Sigmoid colon (tissue), 7 donors: Measurements from ENCODE around the gene MKI67. TPM values are rescaled to one million over a fixed set of nuclear protein-coding genes. Genes with fewer than 3 reads are reported as not detected.

Experiments
- DNase-seq: peaks from one replicate; pipeline ENCODE4 v3.0.0-alpha.2; 2019
- H3K27ac ChIP-seq, 4 donors: fragments of 200-600 bp; sonication (generic); one replicate each; pipeline ENCODE4 v1.5.1; 2016 to 2019; ENCODE audit warnings: mild to moderate bottlenecking in 1 of 4
- H3K27me3 ChIP-seq, 3 donors: fragments of 200-600 bp; sonication (generic); one replicate each; pipeline ENCODE4 v1.5.1; 2019; ENCODE audit warnings: mild to moderate bottlenecking in 1 of 3
- H3K36me3 ChIP-seq, 4 donors: fragments of 200-600 bp; sonication (generic); one replicate each; pipeline ENCODE4 v1.5.1; 2016 to 2019
- H3K4me1 ChIP-seq, 4 donors: fragments of 200-600 bp; sonication (generic); one replicate each; pipeline ENCODE4 v1.5.1; 2017 to 2019
- H3K4me3 ChIP-seq, 4 donors: fragments of 200-600 bp; sonication (generic); one replicate each; pipeline ENCODE4 v1.5.1; 2017 to 2019; ENCODE audit warnings: mild to moderate bottlenecking in 2 of 4, moderate library complexity in 1 of 4
- H3K9me3 ChIP-seq, 4 donors: fragments of 200-600 bp in 3 of 4; sonication (generic) in 3 of 4; one replicate each; pipeline versions ENCODE4 v1.5.1 to v1.6.1; 2013 to 2019
- EP300 ChIP-seq, 4 donors: sonication (generic); formaldehyde crosslinking; IDR thresholded peaks; one replicate each; pipeline ENCODE4 v1.6.1; 2017; ENCODE audit warnings: antibody characterized with exemption in 4 of 4
- POLR2A ChIP-seq, 2 donors: fragments of 450-650 bp; IDR thresholded peaks; one replicate each; pipeline ENCODE4 v1.6.1; 2016; ENCODE audit warnings: antibody characterized with exemption in 2 of 2, mild to moderate bottlenecking in 2 of 2, moderate library complexity in 2 of 2
- POLR2AphosphoS5 ChIP-seq, 4 donors: sonication (generic); formaldehyde crosslinking; IDR thresholded peaks; one replicate each; pipeline ENCODE4 v1.6.1; 2017; ENCODE audit warnings: antibody characterized with exemption in 4 of 4
- WGBS, 2 donors: extraction: QIAGEN DNeasy Blood & Tissue Kit; methylation state at CpG; one replicate each; pipeline ENCODE4 v1.1.7; 2013; 5-methylcytosine and 5-hydroxymethylcytosine counted together
- intact Hi-C: fragments of 100-400 bp; cut with DNase I; formaldehyde crosslinking; loops from one replicate; pipeline ENCODE4 v1.15.1; 2023
- polyA plus RNA-seq, 3 donors: library from polyadenylated mRNA; stranded (reverse); fragments of 200-250 nt; gene quantifications; one replicate each; pipeline ENCODE4 v1.2.3, GENCODE V29; 2013
- total RNA-seq, 4 donors: library from RNA; depleted of rRNA; stranded (reverse); fragments of >200 nt; gene quantifications; one replicate each; pipeline ENCODE4 v1.1.0, GENCODE V29; 2016
- TF ChIP-seq, protein P1 (sequence below), 4 experiments: fragments of 450-650 bp in 3 of 4; fragments of 200-600 bp in 1 of 4; IDR thresholded peaks; one replicate each; pipeline ENCODE4 v1.5.1; 2016 to 2019; ENCODE audit warnings: antibody characterized with exemption in 4 of 4, mild to moderate bottlenecking in 3 of 4, moderate library complexity in 2 of 4
- donor health status: healthy with polysubstance abuse.
- donor health status: Bipolar disorder and iron deficiency.
- donor health status: healthy.

MKI67 gene
- total and polyA plus RNA-seq, 7 donors: 0.49 to 29.0 (median 1.2) TPM

DNA sequence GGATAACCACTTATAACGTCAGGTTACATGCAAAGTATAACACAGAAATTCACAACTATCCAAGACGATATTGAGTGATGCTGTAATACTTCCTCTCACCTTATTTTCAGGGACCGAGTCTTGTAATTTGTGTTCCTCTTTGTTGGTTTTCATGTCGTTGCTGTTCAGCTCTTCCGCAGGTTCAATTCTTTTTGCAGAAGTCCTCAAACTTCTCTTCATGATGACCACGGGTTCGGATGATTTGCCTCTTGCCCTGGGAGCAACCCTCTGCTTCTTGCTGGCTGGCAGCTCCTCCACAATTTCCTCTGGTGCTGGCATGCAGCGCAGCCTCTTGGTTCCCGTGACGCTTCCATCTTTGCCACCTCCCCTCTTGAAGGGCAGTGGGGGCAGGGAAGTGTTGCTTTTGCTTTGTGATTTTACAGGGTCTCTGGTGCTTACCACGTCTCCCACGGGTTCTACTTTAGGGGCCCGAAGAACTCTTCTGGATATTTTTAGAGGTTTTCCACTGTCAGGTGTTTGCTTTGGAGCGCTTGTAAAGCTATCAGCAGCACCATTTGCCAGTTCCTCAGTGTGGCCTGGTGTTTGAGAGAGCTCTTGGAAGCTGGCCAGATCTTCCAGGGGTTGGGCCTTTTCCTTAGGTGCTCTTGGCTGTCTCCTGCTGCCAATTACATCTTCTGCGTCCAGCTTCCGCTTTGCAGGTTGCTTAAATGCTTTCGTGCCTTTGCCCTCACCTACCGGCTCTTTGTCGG, 23.6 kb downstream of the MKI67 start:
- H3K27ac ChIP-seq: no peak overlapping the region
- WGBS, 2 donors: 70 to 79% methylated on average over 19 of the region's 19 CpGs
- peaks cover 0 to 8% (median 4%) of the 10 kb centered on the region in 4 donors for H3K4me1 ChIP-seq
- H3K36me3 ChIP-seq: no peaks in the 10 kb centered on the region
- intact Hi-C loops: no loop called here
- TF ChIP-seq POLR2AphosphoS5 (IDR thresholded peaks at IDR 0.05): no peak
- no peak for TF ChIP-seq POLR2A (IDR thresholded peaks at IDR 0.05)
- TF ChIP-seq, protein P1, sequence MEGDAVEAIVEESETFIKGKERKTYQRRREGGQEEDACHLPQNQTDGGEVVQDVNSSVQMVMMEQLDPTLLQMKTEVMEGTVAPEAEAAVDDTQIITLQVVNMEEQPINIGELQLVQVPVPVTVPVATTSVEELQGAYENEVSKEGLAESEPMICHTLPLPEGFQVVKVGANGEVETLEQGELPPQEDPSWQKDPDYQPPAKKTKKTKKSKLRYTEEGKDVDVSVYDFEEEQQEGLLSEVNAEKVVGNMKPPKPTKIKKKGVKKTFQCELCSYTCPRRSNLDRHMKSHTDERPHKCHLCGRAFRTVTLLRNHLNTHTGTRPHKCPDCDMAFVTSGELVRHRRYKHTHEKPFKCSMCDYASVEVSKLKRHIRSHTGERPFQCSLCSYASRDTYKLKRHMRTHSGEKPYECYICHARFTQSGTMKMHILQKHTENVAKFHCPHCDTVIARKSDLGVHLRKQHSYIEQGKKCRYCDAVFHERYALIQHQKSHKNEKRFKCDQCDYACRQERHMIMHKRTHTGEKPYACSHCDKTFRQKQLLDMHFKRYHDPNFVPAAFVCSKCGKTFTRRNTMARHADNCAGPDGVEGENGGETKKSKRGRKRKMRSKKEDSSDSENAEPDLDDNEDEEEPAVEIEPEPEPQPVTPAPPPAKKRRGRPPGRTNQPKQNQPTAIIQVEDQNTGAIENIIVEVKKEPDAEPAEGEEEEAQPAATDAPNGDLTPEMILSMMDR (IDR thresholded peaks at IDR 0.05): no peak
- TF ChIP-seq EP300 (IDR thresholded peaks at IDR 0.05): no peak
- DNase-seq: no peak
- no peaks in the 10 kb centered on the region for H3K27me3 ChIP-seq
- no peak overlapping the region for H3K4me3 ChIP-seq
- H3K9me3 ChIP-seq: no peaks in the 10 kb centered on the region

DNA sequence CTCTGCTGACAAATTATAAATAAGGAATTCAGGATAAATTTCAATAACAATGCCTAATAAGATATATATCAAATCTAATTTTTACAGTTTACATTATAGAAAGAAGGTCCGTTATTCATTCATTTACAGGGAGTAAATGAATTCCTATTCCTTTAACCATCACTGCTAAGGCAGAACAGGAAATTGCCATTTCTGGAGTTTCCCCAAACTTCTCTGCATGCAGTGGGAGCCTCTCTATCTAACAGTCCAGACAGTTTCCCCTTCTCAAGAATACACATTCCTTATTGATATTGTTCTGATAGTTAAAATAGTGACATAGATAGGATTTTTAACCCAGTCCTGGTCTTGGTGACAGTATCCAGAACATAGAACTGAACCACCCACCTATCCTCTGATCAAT, 24.3 kb downstream of the MKI67 start:
- no peak overlapping the region for H3K4me3 ChIP-seq
- DNase-seq: no peak
- peaks cover 0 to 8% (median 4%) of the 10 kb centered on the region in 4 donors for H3K4me1 ChIP-seq
- H3K9me3 ChIP-seq: no peaks in the 10 kb centered on the region
- H3K36me3 ChIP-seq: no peaks in the 10 kb centered on the region
- no peaks in the 10 kb centered on the region for H3K27me3 ChIP-seq
- intact Hi-C loops: no loop called here
- no peak overlapping the region for H3K27ac ChIP-seq
- TF ChIP-seq POLR2AphosphoS5 (IDR thresholded peaks at IDR 0.05) (no peak), POLR2A (IDR thresholded peaks at IDR 0.05) (no peak), EP300 (IDR thresholded peaks at IDR 0.05) (no peak)
- TF ChIP-seq, protein P1 (IDR thresholded peaks at IDR 0.05): no peak
- WGBS, 2 donors: 88% methylated on average over 1 of the region's 1 CpG

DNA sequence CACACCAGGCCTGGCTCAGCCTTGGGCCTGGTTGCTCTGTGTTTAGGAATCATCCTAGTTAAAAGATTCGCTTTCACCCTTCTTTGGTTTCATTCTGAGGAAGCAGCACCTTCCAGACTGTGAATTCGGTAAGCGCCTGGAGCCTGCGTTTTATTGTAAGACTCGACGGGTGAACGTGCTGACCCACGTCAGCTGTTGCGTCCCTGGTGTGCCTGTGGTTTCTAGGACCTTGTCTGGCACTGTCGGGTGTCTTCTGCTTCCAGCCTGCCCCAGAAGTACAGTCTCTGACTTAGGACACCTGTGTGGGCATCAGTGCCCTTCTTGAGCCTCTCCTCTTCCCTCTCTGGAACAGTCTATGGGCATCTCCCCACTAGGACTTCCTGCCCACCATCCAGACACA, 26.3 kb downstream of the MKI67 start:
- Histone ChIP-seq H3K36me3 (no peaks in the 10 kb centered on the region), H3K4me1 (peaks cover 0 to 8% (median 4%) of the 10 kb centered on the region in 4 donors), H3K4me3 (no peak overlapping the region), H3K9me3 (no peaks in the 10 kb centered on the region), H3K27ac (no peak overlapping the region), H3K27me3 (no peaks in the 10 kb centered on the region)
- 97% methylated on average over 10 of the region's 10 CpGs for WGBS, 2 donors
- intact Hi-C loops: no loop called here
- TF ChIP-seq POLR2AphosphoS5 (IDR thresholded peaks at IDR 0.05) (no peak), POLR2A (IDR thresholded peaks at IDR 0.05) (no peak), EP300 (IDR thresholded peaks at IDR 0.05) (no peak)
- TF ChIP-seq, protein P1 (IDR thresholded peaks at IDR 0.05): no peak
- no peak for DNase-seq

DNA sequence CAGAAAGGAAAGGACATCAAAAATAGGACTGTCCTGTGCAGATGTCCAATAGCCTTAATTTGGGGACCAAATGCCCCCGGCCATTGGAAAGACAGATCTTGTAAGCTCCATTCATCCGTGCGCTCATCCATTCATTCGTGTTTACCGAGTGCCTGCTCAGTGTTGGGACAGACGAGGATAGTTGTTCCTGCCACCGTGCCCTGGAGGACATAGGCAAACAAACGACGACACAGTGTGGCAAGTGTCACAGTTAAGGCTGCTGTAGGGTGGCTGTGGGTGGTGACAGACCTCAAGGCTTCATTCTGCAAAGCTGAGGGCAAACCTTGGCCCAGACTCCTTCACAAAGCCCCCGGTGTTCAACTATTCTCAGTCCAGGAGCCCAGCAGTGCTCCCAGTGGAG, 27.6 kb downstream of the MKI67 start:
- TF ChIP-seq POLR2AphosphoS5 (IDR thresholded peaks at IDR 0.05) (no peak), EP300 (IDR thresholded peaks at IDR 0.05) (no peak), POLR2A (IDR thresholded peaks at IDR 0.05) (no peak)
- TF ChIP-seq, protein P1 (IDR thresholded peaks at IDR 0.05): no peak
- Histone ChIP-seq H3K9me3 (no peaks in the 10 kb centered on the region), H3K36me3 (no peaks in the 10 kb centered on the region), H3K27me3 (no peaks in the 10 kb centered on the region), H3K4me1 (peaks cover 0 to 8% (median 4%) of the 10 kb centered on the region in 4 donors), H3K4me3 (no peak overlapping the region), H3K27ac (no peak overlapping the region)
- WGBS, 2 donors: 88 to 95% methylated on average over 10 of the region's 10 CpGs
- no peak for DNase-seq
- intact Hi-C loops: no loop called here
